Body of pancreas (tissue), 4 donors: Measurements from ENCODE around the gene GFRA3.

Source experiments
- CTCF ChIP-seq, 7 experiments: fragments of 450-650 bp in 4 of 7; fragments of 200-600 bp in 3 of 7; sonication (generic) in 3 of 7; IDR thresholded peaks; one replicate each; pipeline ENCODE4 v1.5.1; 2016 to 2019; ENCODE audit warnings: antibody characterized with exemption in 7 of 7
- POLR2A ChIP-seq, 3 donors: fragments of 450-650 bp; IDR thresholded peaks; one replicate each; pipeline ENCODE4 v1.6.1; 2016; ENCODE audit warnings: antibody characterized with exemption in 3 of 3, mild to moderate bottlenecking in 2 of 3

- TF ChIP-seq CTCF (IDR thresholded peaks at IDR 0.05) (no peak), POLR2A (IDR thresholded peaks at IDR 0.05) (peak in 2 of 3 donors; percentile 71)
Observed at GRCh38 chr5:138213161-138214029, 61.0 kb downstream of the GFRA3 start, which contains the start of gene CDC23.
